RWPE2 (cell line): Measurements from ENCODE around the gene FAM168A.
A peak's percentile ranks its signal among the peaks of the same experiment; 100 is the strongest.

Experiments used
- ATAC-seq: fragments of 200-7000 bp; cut with Tn5 transposase; 3 replicates; pipeline ENCODE4 v1.9.1; 2021; ENCODE audit warnings: low read depth
- DNase-seq: peaks from one replicate; pipeline ENCODE4 v3.0.0-alpha.2; 2020; ENCODE audit warnings: low spot score
- H3K27ac ChIP-seq: fragments of 450-650 bp; 2 replicates; pipeline ENCODE4 v1.5.1; 2017; ENCODE audit warnings: mild to moderate bottlenecking; ENCODE audit not compliant: poor library complexity, severe bottlenecking
- H3K27me3 ChIP-seq: fragments of 250-450 bp; sonication (Bioruptor Pico); 2 replicates; pipeline ENCODE4 v1.5.1; 2021; ENCODE audit warnings: mild to moderate bottlenecking, moderate library complexity; ENCODE audit not compliant: insufficient read depth, poor library complexity, severe bottlenecking
- H3K36me3 ChIP-seq: fragments of 250-450 bp; sonication (Bioruptor Pico); 2 replicates; pipeline ENCODE4 v1.5.1; 2020; ENCODE audit warnings: low read depth, mild to moderate bottlenecking, moderate library complexity
- H3K4me1 ChIP-seq: fragments of 250-450 bp; sonication (Bioruptor Pico); 2 replicates; pipeline ENCODE4 v1.5.1; 2021; ENCODE audit warnings: mild to moderate bottlenecking, moderate library complexity; ENCODE audit not compliant: insufficient read depth, poor library complexity, severe bottlenecking
- H3K4me3 ChIP-seq: fragments of 250-450 bp; sonication (Bioruptor Pico); 2 replicates; pipeline ENCODE4 v1.5.1; 2021; ENCODE audit warnings: mild to moderate bottlenecking, moderate library complexity; ENCODE audit not compliant: severe bottlenecking
- H3K9me3 ChIP-seq: fragments of 250-450 bp; sonication (Bioruptor Pico); 2 replicates; pipeline ENCODE4 v1.5.1; 2021; ENCODE audit warnings: mild to moderate bottlenecking, moderate library complexity; ENCODE audit not compliant: severe bottlenecking
- CTCF ChIP-seq: fragments of 450-650 bp; IDR thresholded peaks from one replicate; pipeline ENCODE4 v1.5.1; 2017; ENCODE audit warnings: mild to moderate bottlenecking, moderate library complexity; ENCODE audit not compliant: poor library complexity, severe bottlenecking

FAM168A gene

GRCh38 chr11:73375830-73376159 is 222.1 kb downstream of the FAM168A start:
- DNase-seq (no peak), ATAC-seq (no peak)
- no peaks in the 10 kb centered on the region; the same call in 1 of the 2 replicates for H3K36me3 ChIP-seq
- no peak for TF ChIP-seq CTCF
- H3K27ac ChIP-seq, result peak overlapping the region; percentile 75
- no peaks in the 10 kb centered on the region for H3K4me1 ChIP-seq
- H3K9me3 ChIP-seq, result no peaks in the 10 kb centered on the region
- no peak overlapping the region for H3K4me3 ChIP-seq
- H3K27me3 ChIP-seq, result no peaks in the 10 kb centered on the region

- DNase-seq (no peak), ATAC-seq (no peak)
- Histone ChIP-seq H3K9me3 (no peaks in the 10 kb centered on the region), H3K4me3 (no peak overlapping the region), H3K27ac (no peak overlapping the region), H3K36me3 (no peaks in the 10 kb centered on the region; the same call in 1 of the 2 replicates), H3K4me1 (no peaks in the 10 kb centered on the region), H3K27me3 (no peaks in the 10 kb centered on the region)
- no peak for TF ChIP-seq CTCF
Observed at GRCh38 chr11:73374151-73374550, 223.8 kb downstream of the FAM168A start.

GRCh38 chr11:73372375-73372993 is 225.4 kb downstream of the FAM168A start:
- H3K4me3 ChIP-seq, result no peak overlapping the region
- H3K9me3 ChIP-seq, result no peaks in the 10 kb centered on the region
- no peak for DNase-seq
- H3K36me3 ChIP-seq, result no peaks in the 10 kb centered on the region
- TF ChIP-seq CTCF, result no peak
- H3K27ac ChIP-seq, result no peak overlapping the region
- ATAC-seq, result no peak; the same call in 2 of the 3 replicates
- H3K4me1 ChIP-seq, result no peaks in the 10 kb centered on the region
- no peaks in the 10 kb centered on the region for H3K27me3 ChIP-seq

- Histone ChIP-seq H3K9me3 (no peaks in the 10 kb centered on the region), H3K27me3 (no peaks in the 10 kb centered on the region), H3K27ac (no peak overlapping the region), H3K36me3 (peaks cover 14% of the 10 kb centered on the region; the same call in 1 of the 2 replicates), H3K4me1 (no peaks in the 10 kb centered on the region), H3K4me3 (no peak overlapping the region)
- TF ChIP-seq CTCF, result no peak
- ATAC-seq, result no peak
- DNase-seq, result no peak
Observed at GRCh38 chr11:73367482-73368024, 230.4 kb downstream of the FAM168A start.

- DNase-seq (no peak), ATAC-seq (no peak)
- no peak for TF ChIP-seq CTCF
- H3K9me3 ChIP-seq, result no peaks in the 10 kb centered on the region
- H3K27ac ChIP-seq, result no peak overlapping the region
- no peaks in the 10 kb centered on the region for H3K27me3 ChIP-seq
- no peak overlapping the region for H3K4me3 ChIP-seq
- H3K36me3 ChIP-seq, result peaks cover 16% of the 10 kb centered on the region; the same call in 1 of the 2 replicates
- H3K4me1 ChIP-seq, result no peaks in the 10 kb centered on the region
Observed at GRCh38 chr11:73366953-73367352, 231.0 kb downstream of the FAM168A start.
